WERI-Rb-1 (cell line): ENCODE measurements around the gene SLC6A6.

Experiments
- DNase-seq: peaks from one replicate; pipeline ENCODE4 v3.0.0-alpha.2; 2020
- H3K27ac ChIP-seq: fragments of 250-450 bp; sonication (Bioruptor Pico); 2 replicates; pipeline ENCODE4 v1.5.1; 2020; ENCODE audit warnings: mild to moderate bottlenecking, moderate library complexity
- H3K27me3 ChIP-seq: fragments of 250-450 bp; sonication (Bioruptor Pico); 2 replicates; pipeline ENCODE4 v1.5.1; 2021; ENCODE audit warnings: mild to moderate bottlenecking, low read depth, moderate library complexity; ENCODE audit not compliant: insufficient read depth, severe bottlenecking
- H3K36me3 ChIP-seq: fragments of 250-450 bp; sonication (Bioruptor Pico); 2 replicates; pipeline ENCODE4 v1.5.1; 2020; ENCODE audit warnings: mild to moderate bottlenecking, moderate library complexity
- H3K4me3 ChIP-seq: 2 replicates; pipeline ENCODE4 v1.5.1; 2011; ENCODE audit warnings: low read depth, mild to moderate bottlenecking, control low read depth, low read length
- H3K9me3 ChIP-seq: fragments of 250-450 bp; sonication (Bioruptor Pico); 2 replicates; pipeline ENCODE4 v1.5.1; 2021; ENCODE audit warnings: mild to moderate bottlenecking, moderate library complexity; ENCODE audit not compliant: severe bottlenecking
- TF ChIP-seq, protein P1 (sequence below): IDR thresholded peaks from 2 replicates; pipeline ENCODE4 v1.5.1; 2011; ENCODE audit warnings: low read depth, mild to moderate bottlenecking, control low read depth, inconsistent platforms, low read length

SLC6A6 gene

DNA sequence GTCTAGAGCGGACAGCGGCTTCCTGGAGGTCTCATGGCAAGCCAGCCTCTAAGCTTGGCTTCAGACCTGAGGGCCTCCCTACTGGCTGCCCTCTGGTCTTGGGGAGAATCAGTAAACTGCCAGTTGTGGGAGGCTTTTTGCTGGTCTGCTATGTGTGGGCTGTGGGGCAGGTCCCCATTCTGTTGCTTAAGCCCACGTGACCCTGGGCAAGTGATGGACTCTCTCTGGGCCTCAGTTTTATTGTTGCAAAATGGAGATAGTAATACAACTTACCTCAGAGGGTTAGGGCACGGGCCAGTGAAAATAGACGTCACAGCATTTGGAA lies 61.7 kb downstream of the SLC6A6 start:
- no peak overlapping the region for H3K27ac ChIP-seq
- no peak overlapping the region for H3K4me3 ChIP-seq
- no peaks in the 10 kb centered on the region for H3K9me3 ChIP-seq
- TF ChIP-seq, protein P1, sequence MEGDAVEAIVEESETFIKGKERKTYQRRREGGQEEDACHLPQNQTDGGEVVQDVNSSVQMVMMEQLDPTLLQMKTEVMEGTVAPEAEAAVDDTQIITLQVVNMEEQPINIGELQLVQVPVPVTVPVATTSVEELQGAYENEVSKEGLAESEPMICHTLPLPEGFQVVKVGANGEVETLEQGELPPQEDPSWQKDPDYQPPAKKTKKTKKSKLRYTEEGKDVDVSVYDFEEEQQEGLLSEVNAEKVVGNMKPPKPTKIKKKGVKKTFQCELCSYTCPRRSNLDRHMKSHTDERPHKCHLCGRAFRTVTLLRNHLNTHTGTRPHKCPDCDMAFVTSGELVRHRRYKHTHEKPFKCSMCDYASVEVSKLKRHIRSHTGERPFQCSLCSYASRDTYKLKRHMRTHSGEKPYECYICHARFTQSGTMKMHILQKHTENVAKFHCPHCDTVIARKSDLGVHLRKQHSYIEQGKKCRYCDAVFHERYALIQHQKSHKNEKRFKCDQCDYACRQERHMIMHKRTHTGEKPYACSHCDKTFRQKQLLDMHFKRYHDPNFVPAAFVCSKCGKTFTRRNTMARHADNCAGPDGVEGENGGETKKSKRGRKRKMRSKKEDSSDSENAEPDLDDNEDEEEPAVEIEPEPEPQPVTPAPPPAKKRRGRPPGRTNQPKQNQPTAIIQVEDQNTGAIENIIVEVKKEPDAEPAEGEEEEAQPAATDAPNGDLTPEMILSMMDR: no peak
- no peak for DNase-seq
- H3K36me3 ChIP-seq: peaks cover 34% of the 10 kb centered on the region
- H3K27me3 ChIP-seq: no peaks in the 10 kb centered on the region

DNA sequence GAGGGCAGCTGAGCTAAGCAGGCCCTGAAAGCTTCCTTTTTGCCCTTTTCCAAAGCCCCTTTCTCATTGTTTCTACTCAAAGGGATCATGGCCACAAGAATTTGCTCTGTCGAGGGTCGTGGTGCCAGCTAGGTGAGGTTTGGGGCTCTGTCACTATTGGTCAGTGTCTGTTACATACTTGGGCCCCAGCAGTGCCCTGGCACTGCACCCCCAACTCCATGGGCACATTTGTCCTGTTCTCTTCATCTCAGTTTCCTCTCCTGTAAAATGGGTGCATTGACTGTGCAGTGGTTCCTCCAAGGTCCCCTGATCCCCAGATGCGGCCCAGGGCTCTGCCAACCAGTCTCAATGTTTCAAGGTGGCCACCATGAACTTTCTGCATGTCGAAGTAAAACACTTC lies 62.1 kb downstream of the SLC6A6 start:
- Histone ChIP-seq H3K4me3 (no peak overlapping the region), H3K9me3 (no peaks in the 10 kb centered on the region), H3K27me3 (no peaks in the 10 kb centered on the region), H3K27ac (no peak overlapping the region), H3K36me3 (peaks cover 34% of the 10 kb centered on the region)
- no peak for DNase-seq
- TF ChIP-seq, protein P1: no peak

DNA sequence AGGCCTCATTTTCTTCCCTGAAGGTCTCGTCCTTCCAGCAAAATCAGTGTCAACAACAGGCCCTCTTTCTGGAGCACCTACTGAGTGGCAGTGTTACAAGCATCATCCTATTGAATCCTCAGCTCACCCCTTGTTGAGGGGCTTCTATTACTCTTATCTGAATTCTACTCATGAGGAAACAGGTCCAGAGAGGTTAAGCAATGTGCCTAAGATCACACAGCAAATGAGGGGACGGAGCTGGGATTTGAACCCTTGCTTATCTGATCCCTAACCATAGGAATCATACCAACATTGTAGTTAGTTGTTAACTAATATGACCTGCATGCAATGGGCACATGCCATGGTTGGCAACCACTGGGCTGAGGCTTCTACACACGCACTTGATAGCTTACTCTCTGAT lies 63.0 kb downstream of the SLC6A6 start:
- no peak for DNase-seq
- no peak overlapping the region for H3K4me3 ChIP-seq
- no peaks in the 10 kb centered on the region for H3K27me3 ChIP-seq
- TF ChIP-seq, protein P1: no peak
- no peak overlapping the region for H3K27ac ChIP-seq
- H3K36me3 ChIP-seq: peaks cover 34% of the 10 kb centered on the region
- no peaks in the 10 kb centered on the region for H3K9me3 ChIP-seq

DNA sequence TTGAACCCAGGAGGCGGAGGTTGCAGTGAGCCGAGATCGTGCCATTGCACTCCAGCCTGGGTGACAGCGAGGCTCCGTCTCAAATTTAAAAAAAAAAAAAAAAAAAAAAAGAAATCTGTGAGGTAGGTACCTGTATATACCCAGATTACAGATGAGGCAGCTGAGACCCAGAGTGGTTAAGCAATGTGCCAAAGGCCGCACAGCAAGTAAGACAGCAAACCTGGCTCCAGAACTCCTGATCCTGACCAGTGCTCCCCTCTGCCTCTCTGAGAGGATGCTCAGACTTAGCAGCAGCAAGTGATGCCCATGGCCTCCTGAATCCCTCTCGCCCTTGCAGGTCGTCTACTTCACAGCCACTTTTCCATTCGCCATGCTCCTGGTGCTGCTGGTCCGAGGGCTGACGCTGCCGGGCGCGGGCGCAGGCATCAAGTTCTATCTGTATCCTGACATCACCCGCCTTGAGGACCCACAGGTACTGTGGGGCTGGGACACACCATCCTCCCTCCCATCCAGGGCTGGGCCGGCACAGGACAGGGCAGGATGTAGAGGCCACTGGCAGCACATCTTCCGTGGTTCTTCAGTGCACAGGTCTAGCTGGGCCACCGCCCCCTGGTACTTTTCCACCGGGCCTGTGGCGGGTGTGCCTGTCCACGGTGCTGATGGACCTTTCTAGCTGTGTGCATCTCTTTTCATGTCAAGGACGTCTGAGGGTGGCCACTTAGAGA lies 63.9 kb downstream of the SLC6A6 start:
- H3K4me3 ChIP-seq: no peak overlapping the region
- H3K36me3 ChIP-seq: peaks cover 32% of the 10 kb centered on the region
- H3K27ac ChIP-seq: no peak overlapping the region
- DNase-seq: no peak
- TF ChIP-seq, protein P1: no peak
- H3K9me3 ChIP-seq: no peaks in the 10 kb centered on the region
- H3K27me3 ChIP-seq: no peaks in the 10 kb centered on the region

DNA sequence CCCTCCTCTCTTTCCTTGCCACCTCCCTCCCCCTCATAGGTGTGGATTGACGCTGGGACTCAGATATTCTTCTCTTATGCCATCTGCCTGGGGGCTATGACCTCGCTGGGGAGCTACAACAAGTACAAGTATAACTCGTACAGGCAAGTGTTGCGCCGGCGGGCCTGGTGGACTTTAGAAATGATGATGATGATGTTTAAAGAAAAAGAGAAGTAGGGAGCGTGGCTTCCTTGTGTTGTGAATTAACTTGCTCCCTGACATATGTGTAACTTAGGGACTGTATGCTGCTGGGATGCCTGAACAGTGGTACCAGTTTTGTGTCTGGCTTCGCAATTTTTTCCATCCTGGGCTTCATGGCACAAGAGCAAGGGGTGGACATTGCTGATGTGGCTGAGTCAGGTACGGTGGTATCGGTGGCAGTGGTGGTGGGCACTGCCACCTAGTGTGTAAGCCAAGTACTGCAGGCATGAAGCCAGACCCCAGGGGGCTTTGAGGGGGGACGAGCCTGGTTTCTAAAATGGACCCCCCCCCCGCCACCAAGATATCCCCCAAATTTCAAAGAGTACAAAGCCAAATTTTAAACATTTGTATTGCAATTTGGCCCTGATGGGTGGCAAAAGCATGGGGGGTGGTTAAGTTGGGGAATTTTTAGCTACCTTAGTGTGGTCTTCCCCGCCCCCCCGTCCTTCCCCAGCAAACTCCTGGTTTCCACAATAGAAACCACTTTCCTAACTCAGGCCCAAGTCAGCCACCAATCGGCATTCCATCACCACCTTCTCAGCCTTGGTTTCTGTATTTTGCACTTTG lies 65.6 kb downstream of the SLC6A6 start:
- H3K4me3 ChIP-seq: no peak overlapping the region
- DNase-seq: peak; percentile 47
- H3K36me3 ChIP-seq: peaks cover 31% of the 10 kb centered on the region
- no peaks in the 10 kb centered on the region for H3K27me3 ChIP-seq
- TF ChIP-seq, protein P1: peak; percentile 85
- H3K27ac ChIP-seq: no peak overlapping the region
- no peaks in the 10 kb centered on the region for H3K9me3 ChIP-seq

DNA sequence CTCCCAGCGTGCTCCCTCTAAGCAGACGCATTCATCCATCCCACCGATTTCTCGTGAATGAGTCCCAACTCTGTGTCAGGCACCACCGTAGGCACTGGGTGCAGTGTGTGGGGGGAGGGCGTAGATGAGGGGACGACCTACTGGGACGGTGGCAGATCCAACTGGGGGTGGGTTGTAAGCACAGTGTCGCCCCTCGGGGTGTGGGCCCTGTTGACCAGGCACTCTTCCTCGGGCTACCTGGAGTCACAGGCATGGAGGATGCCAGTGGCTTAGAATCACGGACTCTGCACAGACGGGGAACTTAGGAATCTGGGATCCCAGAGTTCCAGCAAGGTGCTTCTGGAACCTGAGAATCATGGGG lies 66.2 kb downstream of the SLC6A6 start:
- H3K9me3 ChIP-seq: no peaks in the 10 kb centered on the region
- TF ChIP-seq, protein P1: no peak
- no peaks in the 10 kb centered on the region for H3K27me3 ChIP-seq
- no peak overlapping the region for H3K27ac ChIP-seq
- no peak overlapping the region for H3K4me3 ChIP-seq
- no peak for DNase-seq
- H3K36me3 ChIP-seq: peaks cover 30% of the 10 kb centered on the region
